Measurements from ENCODE around the gene GJA3. TPM values are rescaled to one million over a fixed set of nuclear protein-coding genes. Genes with fewer than 3 reads are reported as not detected.

GJA3 gene
- total and polyA plus RNA-seq, 9 donors: 0.08 to 0.34 (median 0.15) TPM; not detected in 2

- DNase-seq: no peak
- no peak for TF ChIP-seq EP300 (IDR thresholded peaks at IDR 0.05)
- TF ChIP-seq POLR2A (IDR thresholded peaks at IDR 0.05): no peak
- TF ChIP-seq CTCF (IDR thresholded peaks at IDR 0.05): no peak
- no peaks in the 10 kb centered on the region for H3K27me3 ChIP-seq
- no peak overlapping the region for H3K4me3 ChIP-seq
- intact Hi-C loops (cut with DNase I): no loop called here
- WGBS, 3 donors: 81 to 87% (median 83%) methylated on average over 10 of the region's 10 CpGs
- H3K27ac ChIP-seq: no peak overlapping the region
- peaks cover 2% of the 10 kb centered on the region for H3K4me1 ChIP-seq (ENCODE audit: insufficient read depth)
- H3K9me3 ChIP-seq: no peaks in the 10 kb centered on the region
- no peaks in the 10 kb centered on the region for H3K36me3 ChIP-seq
These were observed 28.7 kb downstream of the GJA3 start for GRCh38 chr13:20132052-20132634.

- Histone ChIP-seq H3K4me1 (ENCODE audit: insufficient read depth) (peaks cover 2% of the 10 kb centered on the region), H3K9me3 (no peaks in the 10 kb centered on the region), H3K36me3 (no peaks in the 10 kb centered on the region), H3K27me3 (no peaks in the 10 kb centered on the region), H3K27ac (no peak overlapping the region), H3K4me3 (no peak overlapping the region)
- DNase-seq: no peak
- WGBS, 3 donors: 48 to 58% (median 51%) methylated on average over 11 of the region's 11 CpGs
- TF ChIP-seq CTCF (IDR thresholded peaks at IDR 0.05): no peak
- no peak for TF ChIP-seq POLR2A (IDR thresholded peaks at IDR 0.05)
- TF ChIP-seq EP300 (IDR thresholded peaks at IDR 0.05): no peak
- intact Hi-C loops (cut with DNase I): no loop called here
These were observed 29.6 kb downstream of the GJA3 start for GRCh38 chr13:20131057-20131832.

- intact Hi-C loops (cut with DNase I): no loop called here
- no peak overlapping the region for H3K27ac ChIP-seq
- no peak for TF ChIP-seq EP300 (IDR thresholded peaks at IDR 0.05)
- no peak for TF ChIP-seq POLR2A (IDR thresholded peaks at IDR 0.05)
- TF ChIP-seq CTCF (IDR thresholded peaks at IDR 0.05): no peak
- H3K36me3 ChIP-seq: no peaks in the 10 kb centered on the region
- no peaks in the 10 kb centered on the region for H3K27me3 ChIP-seq
- DNase-seq: no peak
- peaks cover 2% of the 10 kb centered on the region for H3K4me1 ChIP-seq (ENCODE audit: insufficient read depth)
- H3K9me3 ChIP-seq: no peaks in the 10 kb centered on the region
- no peak overlapping the region for H3K4me3 ChIP-seq
- WGBS, 3 donors: 92 to 94% (median 94%) methylated on average over 2 of the region's 2 CpGs
These were observed 30.2 kb downstream of the GJA3 start for GRCh38 chr13:20130652-20131051.

- Histone ChIP-seq H3K27me3 (no peaks in the 10 kb centered on the region), H3K9me3 (no peaks in the 10 kb centered on the region), H3K4me3 (no peak overlapping the region), H3K27ac (no peak overlapping the region), H3K4me1 (ENCODE audit: insufficient read depth) (peaks cover 4% of the 10 kb centered on the region), H3K36me3 (no peaks in the 10 kb centered on the region)
- DNase-seq: no peak
- 66 to 76% (median 68%) methylated on average over 2 of the region's 2 CpGs for WGBS, 3 donors
- intact Hi-C loops (cut with DNase I): no loop called here
- TF ChIP-seq CTCF (IDR thresholded peaks at IDR 0.05) (no peak), EP300 (IDR thresholded peaks at IDR 0.05) (no peak), POLR2A (IDR thresholded peaks at IDR 0.05) (no peak)
These were observed 30.8 kb downstream of the GJA3 start for GRCh38 chr13:20130012-20130411.

All from ovary (tissue), 9 donors.